Fibroblast of skin of right quadriceps (primary cell): ENCODE data around the gene IPO13.

Source experiments
- DNase-seq: peaks from one replicate; pipeline ENCODE4 v3.0.0-alpha.2; 2013

IPO13 gene

GRCh38 chr1:43946236-43947060 is at the start of gene IPO13:
Gene IPO13 (plus strand): TSS chr1:43946950. CDS start chr1:43947601, 651 bp downstream.
- DNase-seq = peak; percentile 94

- DNase-seq = no peak
Measured at GRCh38 chr1:43898981-43899380, 47.8 kb upstream of the IPO13 start.

DNA sequence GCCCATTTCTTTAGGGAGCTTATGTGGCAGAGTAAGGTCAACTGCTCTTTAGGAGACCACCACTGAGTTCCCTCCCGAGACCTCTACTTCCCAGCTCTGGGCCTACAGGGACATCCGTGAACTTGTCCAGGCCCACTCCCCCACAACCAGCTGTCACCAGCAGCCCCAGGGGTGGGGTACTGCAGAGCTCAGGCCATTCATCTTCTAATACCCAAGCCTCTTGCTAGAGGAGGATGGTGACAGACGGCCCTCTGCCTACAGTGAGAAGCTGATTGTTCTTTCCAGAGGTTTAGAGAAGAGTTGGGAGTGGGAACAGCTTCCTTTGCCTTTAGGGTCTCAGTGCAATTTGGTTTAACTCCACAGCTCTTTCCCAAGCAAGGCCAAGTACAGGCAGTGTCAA is 46.4 kb upstream of the IPO13 start:
- DNase-seq = no peak

GRCh38 chr1:43901196-43901961 is 45.4 kb upstream of the IPO13 start:
- DNase-seq = no peak

- no peak for DNase-seq
Measured at GRCh38 chr1:43902058-43902831, 44.5 kb upstream of the IPO13 start.

- DNase-seq = no peak
Measured at GRCh38 chr1:43904660-43905551, 41.8 kb upstream of the IPO13 start.

DNA sequence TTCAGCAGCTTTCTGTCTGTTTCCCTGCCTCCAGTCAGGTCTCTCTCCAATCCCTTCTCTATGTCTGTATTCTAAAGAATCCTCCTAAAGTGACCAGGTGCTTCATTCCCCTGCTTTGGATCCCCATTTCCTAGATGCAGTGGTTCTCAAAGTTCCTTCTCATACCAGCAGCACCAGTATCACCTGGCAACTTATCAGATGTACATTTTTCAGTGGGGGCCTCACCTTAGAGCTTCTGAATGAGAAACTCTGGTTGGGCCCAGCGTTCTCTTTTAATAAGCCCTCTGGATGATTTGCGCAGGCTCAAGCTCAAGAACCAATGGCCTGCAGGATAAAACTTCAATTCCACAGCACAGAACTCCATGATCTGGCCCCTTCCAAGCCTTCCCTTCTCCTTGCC is 38.5 kb upstream of the IPO13 start:
- no peak for DNase-seq

DNA sequence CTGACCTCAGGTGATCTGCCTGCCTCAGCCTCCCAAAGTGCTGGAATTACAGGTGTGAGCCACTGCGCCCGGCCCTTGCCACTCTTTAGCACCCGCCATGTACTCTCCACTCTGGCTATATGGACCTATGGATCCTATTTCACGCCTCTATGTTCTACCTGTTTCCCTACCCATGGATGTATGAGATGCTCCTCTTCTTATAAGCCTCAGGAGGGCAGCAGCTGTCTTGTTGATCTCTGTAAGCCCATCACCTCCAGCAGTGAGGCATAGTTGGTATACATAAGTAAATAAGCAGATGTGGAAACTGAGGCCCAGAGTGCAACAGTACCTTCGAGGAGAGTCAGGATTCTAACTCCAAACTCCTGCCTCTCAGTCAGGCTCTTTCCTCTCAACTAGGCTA is 37.9 kb upstream of the IPO13 start:
- no peak for DNase-seq

- DNase-seq = no peak
Measured at GRCh38 chr1:43910343-43910742, 36.4 kb upstream of the IPO13 start.

- peak; percentile 74 for DNase-seq
Measured at GRCh38 chr1:43912607-43913006, 34.1 kb upstream of the IPO13 start.

DNA sequence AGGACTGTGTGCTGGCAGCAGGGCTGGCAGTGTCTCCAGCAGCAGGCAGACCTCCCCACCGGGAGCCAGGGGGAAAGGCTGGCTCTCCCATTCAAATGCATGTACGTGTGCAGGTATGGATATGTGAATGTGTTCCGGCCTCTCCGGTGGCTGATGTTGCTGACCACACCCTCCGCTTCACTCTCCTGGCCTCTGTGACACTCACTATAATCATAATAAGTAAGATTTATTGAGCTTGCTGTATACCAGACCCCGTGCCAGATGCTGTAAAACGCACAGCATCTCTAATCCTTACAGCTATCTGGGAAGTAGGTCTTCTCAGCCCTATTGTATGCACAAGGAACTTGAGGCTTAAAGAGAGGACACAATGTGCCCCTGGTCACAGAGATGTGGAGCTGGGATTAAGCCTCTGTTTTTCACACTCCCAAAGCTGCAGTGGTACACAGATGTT is 33.7 kb upstream of the IPO13 start:
- no peak for DNase-seq

DNA sequence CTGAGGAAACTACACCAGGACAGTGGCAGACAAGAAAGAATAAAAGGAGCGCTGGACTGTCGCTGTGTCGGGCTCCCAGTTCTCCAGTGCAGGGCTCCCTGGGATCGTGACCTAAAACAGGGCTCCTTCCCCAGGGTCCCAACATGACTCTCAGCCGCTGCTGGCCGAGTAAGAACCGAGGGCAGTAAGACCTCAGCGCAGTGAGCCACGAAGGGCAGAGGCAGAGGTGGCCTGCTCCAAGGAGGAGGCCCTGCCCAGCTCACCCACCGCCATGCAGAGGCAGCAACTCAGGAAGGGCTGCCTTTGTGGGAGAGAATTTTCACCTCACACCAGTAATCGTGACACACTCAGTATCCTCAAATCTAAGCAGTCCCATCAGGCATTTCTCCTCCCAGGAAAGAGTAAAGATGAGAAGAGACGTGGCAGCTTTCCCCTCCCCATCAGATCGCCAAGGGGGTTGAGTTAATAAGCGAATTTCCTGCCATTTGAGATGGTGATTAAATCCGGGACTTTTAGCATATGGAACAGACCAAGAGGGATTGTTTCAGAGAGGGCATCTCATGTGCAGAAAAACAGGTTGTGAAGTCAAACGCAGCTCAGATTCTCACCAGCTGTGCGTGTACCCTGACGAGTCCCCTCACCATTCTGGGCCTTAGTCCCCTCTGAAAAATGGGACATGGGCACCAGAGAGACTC is 32.9 kb upstream of the IPO13 start:
- DNase-seq = no peak

GRCh38 chr1:43914576-43915525 is 31.9 kb upstream of the IPO13 start:
- DNase-seq = no peak

GRCh38 chr1:43919906-43920305 is 26.8 kb upstream of the IPO13 start:
- no peak for DNase-seq

DNA sequence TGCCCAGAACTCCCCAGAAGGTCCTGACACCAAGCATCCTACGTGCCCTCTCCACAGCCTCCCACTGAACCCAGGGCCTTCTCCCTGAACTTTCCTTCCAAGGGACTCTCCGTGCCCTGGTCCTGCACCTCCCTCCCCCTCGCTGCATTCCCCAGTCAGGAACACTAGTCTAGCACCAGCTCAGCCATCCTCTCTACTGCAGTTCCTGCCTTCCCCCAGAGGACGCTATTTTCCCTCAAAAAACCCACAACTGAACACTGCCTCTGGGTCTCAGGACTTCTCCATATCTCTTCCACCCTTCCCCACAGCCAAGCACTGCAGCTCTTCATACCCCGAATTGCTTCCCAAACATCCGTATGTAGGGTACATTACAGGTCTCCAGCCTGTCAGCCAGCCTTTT is 25.7 kb upstream of the IPO13 start:
- DNase-seq = no peak

DNA sequence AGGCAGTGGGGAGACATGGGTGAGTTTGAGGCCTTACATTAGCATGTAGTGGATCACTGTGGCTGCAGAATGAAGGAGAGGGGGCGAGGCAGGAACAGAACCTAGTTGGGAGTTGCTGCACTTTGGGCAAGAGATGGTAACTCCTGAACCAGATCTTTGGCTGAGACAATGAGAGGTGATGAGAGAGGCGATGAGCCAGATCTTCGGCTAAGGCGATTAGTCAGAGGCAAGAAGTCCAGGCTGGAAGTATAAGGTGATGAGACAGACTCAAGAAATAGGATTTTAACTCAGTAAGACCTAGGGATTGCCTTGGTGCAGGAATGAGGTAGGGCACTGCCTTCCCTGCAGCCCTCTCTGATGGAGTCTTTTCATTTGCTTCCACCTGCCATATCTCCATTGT is 22.2 kb upstream of the IPO13 start:
- peak; percentile 32 for DNase-seq

DNA sequence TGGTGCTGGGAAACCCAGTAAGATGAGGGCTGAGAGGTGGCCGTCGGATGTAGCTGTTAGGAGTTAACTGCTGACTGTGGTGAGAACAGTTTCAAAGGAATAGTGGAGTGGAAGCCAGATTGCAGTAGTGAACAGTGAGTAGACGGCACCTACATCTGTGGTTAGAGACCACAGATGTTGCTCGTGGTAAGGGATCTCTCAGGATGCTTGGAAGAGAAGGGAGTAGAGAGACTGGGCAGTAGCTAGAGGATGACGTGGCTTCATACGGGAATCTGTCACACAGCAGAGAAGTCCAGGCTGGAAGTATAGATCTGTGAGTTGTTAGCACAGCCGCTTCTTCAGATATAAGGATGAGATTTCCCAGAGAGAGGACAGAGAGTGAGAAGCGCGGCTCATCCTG is 20.9 kb upstream of the IPO13 start:
- DNase-seq = no peak

DNA sequence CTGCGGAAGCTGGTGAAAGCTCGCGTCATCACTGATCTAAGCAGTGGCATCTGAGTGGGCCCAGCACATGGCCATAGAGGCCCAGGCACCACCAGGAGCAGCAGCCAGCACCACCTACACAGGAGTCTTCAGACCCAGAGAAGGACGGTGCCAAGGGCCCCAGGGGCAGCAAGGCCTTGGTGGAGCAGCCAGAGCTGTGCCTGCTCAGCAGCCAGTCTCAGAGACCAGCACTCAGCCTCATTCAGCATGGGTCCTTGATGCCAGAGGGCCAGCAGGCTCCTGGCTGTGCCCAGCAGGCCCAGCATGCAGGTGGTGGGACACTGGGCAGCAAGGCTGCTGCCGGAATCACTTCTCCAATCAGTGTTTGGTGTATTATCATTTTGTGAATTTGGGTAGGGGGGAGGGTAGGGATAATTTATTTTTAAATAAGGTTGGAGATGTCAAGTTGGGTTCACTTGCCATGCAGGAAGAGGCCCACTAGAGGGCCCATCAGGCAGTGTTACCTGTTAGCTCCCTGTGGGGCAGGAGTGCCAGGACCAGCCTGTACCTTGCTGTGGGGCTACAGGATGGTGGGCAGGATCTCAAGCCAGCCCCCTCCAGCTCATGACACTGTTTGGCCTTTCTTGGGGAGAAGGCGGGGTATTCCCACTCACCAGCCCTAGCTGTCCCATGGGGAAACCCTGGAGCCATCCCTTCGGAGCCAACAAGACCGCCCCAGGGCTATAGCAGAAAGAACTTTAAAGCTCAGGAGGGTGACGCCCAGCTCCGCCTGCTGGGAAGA is 16.4 kb upstream of the IPO13 start:
- no peak for DNase-seq

GRCh38 chr1:43930949-43931275 is 15.8 kb upstream of the IPO13 start:
- DNase-seq = no peak
